NCI-H1105 (cell line): ENCODE results near the gene SCARF2.
A peak's percentile ranks its signal among the peaks of the same experiment; 100 is the strongest.
"Not testable (repeated sequence)": the region's sequence is repeated elsewhere in the genome, so short reads cannot be mapped to it uniquely, and the experiment has no call there.

Source experiments
- DNase-seq: peaks from one replicate; lab custom pipeline; 2025; lab: John Stamatoyannopoulos, UW

Gene SCARF2

DNA sequence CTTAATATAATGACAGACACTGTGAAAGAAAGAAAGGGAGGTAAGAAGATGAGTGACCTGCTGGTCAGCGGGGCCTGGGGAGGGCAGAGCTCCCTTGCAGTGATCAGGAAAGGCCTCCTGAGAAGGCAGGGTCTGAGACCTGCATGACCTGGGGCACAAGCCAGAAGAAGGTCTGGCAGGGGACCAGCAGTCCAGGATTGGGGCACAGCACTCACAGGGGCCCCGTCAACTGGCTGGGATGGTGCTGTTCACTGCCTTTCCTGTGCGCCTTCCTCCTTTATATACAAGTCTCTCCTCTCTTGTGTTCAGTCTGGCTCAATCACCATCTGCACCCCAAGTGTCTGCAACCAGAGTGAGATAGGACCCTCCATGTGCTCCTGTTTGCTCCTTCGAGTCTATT, 22.2 kb upstream of the SCARF2 start:
- no peak for DNase-seq

DNA sequence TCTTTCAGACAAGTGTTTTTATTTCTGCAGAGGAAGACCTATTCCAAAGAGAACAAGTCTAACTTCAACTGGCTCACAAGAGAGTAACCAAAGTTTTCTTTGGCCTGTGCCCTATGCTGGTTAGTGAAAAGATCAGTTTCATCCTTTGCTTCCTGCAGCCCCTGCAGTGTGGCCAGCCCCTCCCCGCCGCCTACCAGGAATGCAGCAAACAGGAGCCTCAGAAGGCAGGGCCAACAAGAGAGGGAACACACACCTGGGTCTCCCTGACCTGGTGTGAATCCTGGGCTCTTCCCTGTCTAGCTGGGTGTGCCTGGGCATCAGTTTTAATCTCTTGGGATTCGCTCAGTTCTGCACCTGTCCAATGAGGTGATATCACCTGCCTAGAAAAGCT, 21.5 kb upstream of the SCARF2 start:
- DNase-seq, result no peak

DNA sequence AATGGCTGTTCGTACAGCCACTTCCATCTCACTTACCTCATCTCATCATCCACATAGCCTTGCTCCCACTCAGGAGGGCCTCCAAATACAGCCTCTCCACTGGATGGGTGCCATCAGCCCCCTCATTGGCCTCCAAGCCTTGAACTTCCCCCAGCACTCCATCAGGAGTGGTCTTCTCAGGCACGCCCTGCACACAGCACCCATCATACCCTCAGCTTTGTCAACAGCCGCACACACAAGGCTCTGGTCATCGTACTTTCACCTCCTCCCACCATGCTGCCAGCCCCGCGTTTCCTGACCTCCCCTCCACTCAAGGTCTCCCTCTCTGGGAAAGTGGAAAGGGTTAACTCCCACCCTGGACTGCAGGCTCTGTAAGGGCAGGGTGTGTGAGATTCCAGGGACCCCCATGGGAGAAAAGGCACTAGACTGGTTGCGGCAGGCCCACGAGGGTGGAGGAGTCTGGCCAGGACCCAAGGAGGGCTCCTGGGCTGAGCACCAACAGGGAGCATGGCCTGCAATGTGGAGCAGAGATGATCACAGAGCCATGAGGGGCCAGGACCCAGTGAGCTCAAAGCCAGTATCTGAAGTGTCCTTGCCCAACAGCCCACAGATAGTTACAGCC, 21.0 kb upstream of the SCARF2 start:
- DNase-seq, result no peak

DNA sequence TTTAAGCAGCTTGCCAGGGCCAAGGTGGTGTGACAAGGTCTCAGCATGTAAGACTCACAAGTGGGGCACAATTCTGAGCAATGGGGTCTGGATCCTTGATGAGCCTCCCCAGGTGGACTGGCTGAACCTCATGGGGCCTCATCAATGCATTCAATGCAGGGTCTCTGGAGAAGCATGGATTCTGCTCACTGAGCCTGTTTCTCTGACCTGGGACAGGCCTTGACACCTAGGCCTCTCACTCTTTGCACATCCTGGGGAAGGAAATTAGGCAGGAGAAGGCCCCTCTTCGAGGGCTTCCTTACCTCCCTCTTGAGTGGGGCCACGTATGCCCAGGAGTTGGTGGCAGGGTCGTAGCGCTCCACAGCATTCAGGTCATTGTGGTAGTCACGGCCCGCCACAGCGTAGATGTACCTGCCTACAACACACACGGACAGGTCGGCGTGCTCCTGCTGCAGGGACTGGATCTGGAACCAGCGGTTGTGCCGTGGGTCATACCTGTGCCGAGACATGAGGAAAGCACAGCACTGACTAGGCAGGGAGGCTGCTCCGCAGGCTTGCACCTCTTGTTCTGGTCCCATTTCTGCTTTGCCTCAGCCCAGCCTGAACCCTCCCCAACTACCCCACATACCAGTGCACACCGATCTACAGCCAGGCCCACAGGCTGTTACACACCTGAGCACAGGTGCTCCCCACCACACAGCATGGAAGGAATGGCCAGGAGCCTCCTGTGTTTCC, 20.0 kb upstream of the SCARF2 start:
- no peak for DNase-seq

DNA sequence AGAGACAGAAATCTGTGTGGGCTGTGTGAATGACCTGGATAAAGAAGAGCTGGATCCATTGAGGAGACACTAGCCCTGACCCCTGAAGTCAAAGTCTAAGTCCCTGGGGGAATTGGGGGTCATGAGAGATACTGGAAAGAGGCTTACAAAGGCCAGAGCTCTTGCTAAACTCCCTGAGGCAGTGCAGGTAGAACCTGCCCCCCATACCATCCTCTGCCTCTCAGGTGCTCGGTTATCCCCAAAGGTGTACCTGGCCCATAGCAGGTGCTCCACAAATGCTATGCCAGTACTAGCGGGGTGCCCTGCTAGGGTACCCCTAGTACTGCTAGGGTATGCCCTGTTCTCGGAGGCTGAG, 19.1 kb upstream of the SCARF2 start:
- DNase-seq, result no peak

DNA sequence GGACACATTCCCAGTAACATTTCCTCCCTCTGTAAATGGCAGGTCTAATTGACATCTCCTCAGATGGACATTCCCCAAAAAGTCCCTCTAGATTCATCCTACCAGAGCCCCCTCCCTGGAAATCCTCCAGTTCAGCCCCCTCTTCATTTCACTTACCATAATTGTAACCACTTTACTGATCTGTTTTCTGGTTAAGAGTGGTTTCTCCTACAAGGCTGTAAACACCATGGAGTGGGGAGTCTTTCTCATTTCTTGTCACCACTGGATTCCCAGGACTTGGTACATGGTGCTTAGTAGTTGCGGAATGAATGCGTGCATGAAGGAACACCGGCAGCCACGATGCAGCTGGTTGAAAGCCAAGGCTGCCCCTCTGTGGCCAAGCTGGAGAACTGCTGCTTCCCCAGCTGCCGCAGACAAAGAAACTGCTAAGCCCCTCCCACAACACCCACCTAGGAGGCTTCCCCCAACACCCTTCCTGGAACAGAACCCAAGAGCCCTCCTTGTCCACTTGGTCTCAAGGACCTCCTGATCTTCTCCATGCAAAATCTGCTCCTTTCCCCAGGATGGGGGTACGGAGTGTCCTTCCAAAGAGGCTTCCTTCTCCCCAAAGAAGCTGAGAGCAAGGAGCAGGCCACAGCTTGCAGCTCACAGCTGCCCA, 18.6 kb upstream of the SCARF2 start:
- DNase-seq, result peak; percentile 72

DNA sequence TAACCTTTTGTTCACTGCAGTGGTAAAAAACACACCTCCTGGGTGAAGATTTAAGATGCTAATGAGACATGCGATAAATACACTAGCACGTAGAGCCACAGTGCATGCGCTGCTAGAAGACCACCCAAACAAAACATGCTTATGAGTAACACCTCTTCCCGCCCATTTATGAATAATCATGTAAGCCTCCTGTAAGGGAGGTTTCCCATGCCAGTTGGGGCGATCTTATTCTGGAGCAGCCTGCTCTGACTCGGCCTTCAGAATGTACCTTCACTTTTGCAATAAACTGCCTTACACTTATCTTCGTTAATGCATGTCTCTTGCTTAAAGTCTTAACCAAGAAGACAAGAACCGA, 18.1 kb upstream of the SCARF2 start:
- no peak for DNase-seq

DNA sequence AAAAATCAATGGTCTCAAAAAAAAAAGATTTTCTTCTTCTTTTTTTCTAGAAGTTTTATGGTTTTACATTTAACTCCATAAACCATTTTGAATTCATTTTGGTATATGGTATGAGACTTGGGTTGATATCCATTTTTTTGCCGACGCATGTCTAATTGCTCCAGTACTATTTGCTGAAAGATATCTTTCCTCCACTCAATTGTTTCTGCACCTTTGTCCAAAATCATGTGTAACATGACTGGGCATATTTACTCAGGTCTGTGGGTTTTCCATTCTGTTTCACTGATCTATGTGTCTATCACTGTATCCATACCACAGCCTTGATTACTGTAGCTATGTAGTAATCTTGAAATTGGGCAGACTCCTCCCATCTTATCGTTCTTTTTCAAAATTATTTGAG, 15.6 kb upstream of the SCARF2 start:
- DNase-seq, result no peak

DNA sequence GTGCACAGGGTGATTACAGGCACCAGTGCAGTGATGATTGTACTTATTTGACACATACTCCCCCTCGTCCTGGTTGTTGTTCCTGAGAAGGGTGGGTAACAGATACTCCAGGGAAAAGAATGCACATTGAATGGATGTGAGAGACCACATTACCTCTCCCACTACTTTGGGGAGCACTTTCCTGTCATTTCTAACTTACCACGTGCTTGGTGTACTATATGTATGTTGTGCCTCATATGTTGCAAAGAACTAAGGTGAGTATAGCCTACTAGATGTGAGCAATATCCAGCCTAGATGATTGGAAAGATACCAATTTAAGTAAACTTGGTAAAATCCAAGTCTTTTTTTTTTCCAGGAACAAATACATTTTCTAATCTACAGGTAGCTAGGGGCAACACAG, 14.3 kb upstream of the SCARF2 start:
- no peak for DNase-seq

DNA sequence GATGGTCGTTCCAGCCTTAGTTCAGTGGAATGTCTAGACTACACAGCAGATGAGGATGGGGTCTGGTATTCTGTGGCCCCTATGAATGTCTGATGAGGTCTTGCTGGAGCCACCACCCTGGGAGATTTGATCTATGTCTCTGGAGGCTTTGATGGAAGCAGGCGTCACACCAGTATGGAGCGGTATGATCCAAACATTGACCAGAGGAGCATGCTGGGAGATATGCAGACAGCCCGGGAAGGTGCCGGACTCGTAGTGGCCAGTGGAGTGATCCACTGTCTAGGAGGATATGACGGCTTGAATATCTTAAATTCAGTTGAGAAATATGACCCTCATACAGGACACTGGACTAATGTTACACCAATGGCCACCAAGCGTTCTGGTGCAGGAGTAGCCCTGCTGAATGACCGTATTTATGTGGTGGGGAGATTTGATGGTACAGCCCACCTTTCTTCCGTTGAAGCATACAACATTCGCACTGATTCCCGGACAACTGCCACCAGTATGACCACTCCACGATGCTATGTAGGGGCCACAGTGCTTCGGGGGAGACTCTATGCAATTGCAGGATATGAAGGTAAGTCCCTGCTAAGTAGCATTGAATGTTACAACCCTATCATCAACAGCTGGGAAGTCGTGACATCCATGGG, 13.6 kb upstream of the SCARF2 start:
- not testable (repeated sequence) for DNase-seq

DNA sequence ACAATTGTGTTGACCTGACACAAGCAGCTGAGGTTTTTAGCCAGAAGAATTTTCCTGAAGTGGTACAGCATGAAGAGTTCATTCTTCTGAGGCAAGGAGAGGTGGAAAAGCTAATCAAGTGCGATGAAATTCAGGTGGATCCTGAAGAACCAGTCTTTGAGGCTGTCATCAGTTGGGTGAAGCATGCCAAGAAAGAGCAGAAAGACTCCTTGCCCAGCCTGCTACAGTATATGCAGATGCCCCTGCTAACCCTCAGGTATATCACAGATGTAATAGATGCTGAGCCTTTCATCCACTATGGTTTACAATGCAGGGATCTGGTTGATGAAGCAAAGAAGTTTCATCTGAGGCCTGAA, 12.9 kb upstream of the SCARF2 start:
- DNase-seq, result no peak

DNA sequence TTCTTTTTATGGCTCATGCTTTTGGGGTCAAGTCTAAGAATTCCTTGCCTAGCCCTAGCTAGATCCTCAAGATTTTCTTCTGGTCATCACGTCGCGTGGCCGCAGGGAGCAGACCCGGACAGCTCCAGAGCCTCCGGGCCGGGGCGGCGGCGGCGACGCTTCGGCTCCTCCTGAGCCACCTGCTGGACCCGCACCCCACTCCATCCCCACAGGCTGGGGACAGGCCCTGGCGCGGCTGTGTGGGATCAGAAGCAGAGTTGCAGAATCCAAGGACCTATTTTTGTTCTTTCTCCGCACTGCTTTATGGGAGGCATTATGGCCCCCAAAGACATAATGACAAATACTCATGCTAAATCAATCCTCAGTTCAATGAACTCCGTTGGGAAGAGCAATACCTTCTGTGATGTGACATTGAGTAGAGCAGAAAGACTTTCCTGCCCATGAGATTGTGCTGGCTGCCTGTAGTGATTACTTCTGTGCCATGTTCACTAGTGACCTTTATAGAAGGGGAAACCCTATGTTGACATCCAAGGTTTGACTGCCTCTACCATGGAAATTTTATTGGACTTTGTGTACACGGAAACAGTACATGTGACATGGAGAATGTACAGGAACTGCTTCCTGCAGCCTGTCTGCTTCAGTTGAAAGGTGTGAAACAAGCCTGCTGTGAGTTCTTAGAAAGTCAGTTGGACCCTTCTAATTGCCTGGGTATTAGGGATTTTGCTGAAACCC, 12.4 kb upstream of the SCARF2 start:
- no peak for DNase-seq

DNA sequence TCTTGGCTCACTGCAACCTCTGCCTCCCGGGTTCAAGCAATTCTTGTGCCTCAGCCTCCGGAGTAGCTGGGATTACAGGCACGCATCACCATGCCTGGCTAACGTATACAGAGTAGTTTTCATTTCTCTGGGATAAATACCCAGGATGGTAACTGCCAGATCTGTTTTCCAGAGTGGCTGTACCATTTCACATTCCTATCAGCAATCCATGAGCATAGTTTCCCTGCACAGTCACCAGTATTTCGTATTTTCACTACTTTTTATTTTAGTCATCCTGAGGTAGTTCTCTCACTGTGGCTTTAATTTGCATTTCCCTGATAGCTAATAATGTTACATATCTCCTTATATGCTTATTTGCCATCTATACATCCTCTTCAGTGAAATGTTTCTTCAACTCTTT, 11.0 kb upstream of the SCARF2 start:
- DNase-seq, result no peak

DNA sequence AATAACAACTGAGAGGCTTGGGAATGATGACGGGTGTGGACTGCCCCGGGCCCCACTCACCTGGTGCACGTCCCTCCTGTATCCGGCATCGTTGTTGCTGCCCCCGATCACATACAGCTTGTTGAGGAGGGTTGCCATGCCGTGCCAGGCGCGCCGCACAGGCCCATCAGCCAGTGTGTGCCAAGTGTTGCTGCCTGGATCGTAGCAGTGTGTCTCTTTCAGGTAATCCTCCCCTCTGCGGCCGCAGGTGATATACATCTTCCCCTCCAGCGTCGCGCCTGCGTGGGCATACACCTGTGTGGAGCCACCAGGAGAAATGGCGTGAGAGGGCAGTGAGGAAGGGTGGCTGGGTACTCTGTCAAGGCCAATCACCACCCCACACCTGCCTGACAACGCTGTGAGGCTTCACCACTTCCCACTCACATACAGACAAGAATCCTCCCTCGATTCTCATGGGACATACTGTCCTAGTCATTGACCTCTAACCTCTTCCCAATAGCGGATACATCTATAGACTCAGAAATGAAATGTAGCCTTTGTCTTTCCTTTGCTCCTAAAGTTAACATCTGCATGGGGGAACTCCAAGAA, 8.9 kb upstream of the SCARF2 start:
- no peak for DNase-seq

DNA sequence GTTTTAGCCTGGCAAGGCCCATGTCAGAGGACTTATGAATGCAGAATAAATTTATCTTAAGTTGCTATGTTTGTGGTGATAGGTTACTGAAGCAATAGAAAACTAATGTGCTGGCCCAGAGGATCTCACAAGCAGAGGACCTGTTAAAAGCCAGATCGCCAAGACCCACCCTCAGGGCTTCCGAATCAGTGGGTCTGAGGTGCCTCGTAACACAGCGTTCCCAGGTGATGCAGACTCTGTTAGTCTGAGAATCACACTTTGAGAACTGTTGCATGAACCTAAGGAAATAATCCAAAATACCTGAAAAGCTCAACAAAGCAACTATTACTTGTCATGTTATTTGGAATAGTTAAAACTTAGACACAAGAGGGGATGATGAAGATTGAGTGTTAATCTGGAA, 6.7 kb upstream of the SCARF2 start:
- DNase-seq, result no peak

DNA sequence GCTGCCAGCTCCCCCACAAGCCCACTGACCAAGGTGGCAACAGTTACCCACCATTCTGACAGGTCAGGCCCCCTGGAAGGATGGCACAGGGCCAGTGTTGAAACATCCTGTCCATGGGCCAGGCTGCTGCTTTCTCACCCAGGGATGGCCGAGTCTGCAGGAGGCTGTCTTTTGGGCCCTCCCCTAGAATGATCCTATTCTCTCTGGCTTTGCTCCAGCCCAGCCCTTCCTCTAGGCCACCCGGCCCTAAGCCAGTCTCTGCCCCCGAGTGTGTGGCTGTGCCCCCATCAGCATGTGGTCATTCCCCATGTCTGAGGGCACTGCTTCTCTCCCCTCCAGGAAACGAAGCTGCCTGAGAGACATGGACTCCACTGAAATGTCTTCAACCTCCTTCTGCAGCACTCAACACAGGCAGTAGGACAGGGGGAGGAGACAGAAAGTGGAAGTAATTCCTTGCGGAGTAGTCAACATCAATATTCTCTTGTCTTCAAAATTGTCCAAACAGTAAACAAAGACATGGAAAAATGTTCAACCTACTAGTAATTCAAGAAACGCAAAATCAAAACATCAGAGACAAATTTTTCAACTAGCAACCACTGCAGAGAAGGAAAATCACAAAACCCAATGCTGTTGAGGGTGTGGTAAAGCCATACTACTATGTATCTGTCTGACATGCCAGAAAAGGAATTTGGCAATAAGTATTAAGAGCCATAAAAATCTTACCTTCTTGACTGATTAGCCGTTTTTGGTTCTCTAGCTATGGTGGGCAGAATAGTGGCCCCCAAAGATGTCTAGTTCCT, 5.1 kb upstream of the SCARF2 start:
- no peak for DNase-seq

DNA sequence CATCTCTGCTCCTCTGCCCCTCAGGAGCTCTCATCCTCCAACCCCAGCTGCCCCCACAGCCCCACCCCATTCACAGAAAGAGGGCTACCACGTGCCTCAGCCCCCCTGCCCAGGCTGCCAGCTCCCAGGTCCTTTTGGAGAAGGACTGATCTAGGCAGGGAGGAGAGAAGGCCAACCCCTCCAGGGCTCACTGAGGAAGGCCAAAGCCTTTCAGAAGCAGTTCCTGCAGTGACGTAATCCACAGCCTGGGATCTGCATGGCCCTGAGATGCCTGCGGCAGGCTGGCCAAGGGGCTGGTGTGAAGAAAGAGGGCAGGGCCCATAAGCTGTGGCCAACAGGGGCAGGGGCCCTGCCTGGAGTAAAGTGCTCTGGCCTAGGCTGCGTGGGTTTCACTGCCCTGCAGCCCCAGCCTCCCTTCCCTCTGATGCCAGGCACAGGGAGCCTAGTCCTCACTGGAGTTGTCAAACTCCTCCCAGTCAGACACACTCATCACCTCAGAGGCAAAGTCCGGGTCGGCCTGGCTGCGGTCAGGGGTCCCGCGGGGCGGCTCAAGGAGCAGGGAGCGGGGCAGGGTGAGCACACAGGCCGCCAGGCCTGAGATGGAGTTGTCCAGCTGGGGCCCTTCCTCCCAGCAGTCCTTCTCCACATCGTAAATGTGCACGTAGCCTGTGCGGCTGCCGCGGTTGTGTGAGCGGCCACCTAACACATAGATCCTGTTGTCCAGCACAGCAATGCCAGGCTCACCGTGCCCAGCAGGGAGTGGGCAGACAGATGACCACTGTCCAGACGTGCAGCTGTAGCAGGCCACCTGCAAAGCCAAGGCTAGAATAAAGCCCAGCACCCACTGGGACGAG, 4.2 kb upstream of the SCARF2 start:
- DNase-seq, result no peak

DNA sequence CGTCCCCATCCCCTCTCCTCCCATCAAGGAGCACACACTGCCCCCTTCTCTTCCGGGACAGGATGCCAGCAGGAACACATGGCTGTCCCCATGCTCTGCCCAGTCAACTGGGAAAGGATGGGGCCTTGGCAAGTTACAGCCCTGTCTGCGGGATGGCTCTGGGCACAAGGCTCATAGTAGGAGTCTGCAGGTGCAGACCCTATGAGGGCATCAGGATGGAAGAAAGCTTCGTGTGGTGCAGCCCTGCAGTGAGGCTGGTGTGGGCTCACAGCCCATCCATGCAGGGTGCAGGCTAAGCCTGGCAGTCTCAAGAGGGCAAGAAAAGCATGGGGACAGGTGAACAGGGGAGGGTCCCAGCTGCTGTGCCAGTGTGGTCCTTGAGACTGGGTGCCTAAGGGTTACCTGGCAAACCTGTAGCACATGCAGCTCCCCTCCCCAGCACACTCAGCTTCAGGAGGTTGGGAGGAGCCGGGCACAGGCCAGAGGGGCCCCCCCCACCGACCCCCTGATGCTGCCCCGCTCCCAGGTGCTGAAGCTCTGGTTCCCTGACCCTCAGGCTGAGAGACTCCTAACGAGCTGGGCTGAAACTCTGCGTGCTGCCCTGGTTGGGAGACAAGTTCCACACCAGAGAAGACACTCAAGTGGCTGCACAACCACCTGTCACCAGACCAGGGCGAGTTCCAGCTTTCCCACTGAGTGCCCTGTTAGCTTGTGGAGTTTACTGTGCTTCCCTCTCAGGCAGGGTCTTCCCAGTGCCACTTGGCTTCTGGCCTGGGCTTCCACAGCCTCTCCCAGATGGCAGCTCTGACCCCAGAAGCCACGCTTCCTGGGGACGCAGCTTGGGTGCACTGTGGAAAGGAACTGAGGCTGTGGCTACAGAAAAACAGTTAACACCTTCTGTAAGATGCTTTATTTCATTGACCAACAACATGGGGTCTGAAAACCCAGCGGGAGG, 3.3 kb upstream of the SCARF2 start:
- no peak for DNase-seq

DNA sequence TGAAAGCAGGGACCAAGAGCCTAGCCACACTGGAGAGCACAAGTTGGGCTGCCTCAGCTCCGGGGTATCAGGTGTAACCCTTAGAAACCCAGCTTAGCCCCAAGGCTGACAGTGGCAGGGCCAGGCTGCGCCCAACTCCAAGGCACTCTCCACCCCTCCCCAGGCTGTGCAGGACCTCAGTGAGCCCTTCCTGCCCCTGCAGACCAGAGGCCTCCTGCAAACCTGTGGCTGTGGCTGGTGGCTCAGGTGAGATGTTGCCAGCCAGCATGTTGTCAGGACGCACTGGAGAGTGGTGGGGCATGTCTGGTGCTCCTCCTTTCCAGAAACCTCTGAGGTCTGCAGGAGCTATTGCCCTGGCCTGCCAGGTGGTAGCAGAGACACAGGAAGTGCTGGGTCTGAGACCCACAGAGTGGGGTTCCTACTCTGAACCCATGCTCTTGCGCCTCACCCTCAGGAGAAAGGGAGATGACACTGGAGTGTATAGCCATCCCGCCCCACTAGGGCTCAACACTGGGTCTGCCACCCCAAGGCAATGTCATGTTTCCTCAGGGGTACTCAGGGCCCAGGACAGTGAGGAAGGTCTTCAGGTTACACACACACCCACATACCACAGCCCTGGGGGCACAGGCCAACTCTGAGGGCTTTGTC, 2.4 kb upstream of the SCARF2 start:
- no peak for DNase-seq
